DMS53 treated with DMSO at 0.1 percent for 48 hours (cell line): ENCODE results near the gene XYLB.
A peak's percentile ranks its signal among the peaks of the same experiment; 100 is the strongest.
"Not testable (repeated sequence)": the region's sequence is repeated elsewhere in the genome, so short reads cannot be mapped to it uniquely, and the experiment has no call there.

ENCODE experiments used
- DNase-seq: peaks from one replicate; lab custom pipeline; 2025; ENCODE audit not compliant: unreplicated experiment; lab: John Stamatoyannopoulos, UW

Gene XYLB

DNA sequence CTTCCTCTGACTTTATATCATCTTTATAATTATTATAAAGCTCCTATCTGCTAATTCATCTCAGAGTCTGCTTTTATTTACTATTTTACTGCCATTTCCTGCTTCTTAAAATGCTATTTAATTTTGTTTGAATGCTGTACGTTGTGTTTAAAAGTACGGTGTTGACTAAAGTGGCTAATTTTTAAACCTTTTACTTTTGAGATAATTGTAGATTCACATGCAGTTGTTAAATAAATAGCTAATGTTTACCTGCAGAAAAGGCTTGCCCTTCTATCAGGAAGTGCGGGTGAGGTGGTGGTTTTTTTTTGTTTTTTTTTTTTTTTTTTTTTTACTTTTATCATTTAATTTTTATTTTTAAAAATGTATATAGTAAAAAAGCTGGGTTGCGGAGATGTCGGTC lies 41.3 kb downstream of the XYLB start:
- DNase-seq, result no peak

DNA sequence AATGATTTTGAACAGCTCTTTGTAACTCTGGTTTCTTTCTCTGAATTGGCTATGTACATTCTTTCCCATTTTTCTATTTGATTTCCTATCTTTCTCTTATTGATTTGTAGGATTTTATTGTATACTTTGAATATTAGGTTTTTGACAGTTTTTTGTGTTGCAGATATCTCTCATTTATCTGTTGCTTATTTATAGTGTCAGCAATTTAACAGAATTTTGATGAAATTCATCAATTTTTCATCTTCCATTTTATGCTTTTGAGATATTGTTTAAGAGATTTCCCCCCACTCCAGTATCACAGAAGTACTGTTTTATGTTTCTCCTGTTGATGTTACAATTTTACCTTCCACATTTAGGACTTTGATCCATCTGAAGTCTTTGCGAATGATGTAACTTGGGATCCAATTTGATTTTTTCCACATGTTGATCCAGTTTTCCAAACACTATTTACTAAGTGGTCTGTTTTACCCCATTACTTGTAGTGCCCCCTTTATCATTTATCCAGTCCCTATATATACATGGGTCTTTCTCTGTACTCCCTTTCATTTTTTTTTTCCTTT lies 46.1 kb downstream of the XYLB start:
- DNase-seq, result no peak

DNA sequence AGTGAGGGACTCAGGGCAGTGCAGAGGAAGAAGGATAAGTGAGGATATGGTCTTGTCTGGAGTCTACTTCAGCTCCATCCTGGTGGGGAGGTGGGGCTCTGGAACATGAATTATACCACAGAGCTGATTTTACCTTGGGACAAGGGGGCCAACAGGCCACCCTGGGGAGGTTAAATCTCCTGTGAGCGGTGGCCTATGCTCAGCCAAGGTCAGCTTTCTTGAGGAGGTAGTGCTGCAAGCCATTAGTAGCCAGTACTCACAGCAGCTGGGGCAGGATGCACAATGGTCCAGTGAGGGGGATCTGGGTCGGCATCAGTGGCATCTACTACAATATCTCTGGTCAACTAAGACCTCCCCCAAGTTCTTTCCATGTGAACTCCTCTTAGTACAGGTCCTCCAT lies 49.7 kb downstream of the XYLB start:
- no peak for DNase-seq

DNA sequence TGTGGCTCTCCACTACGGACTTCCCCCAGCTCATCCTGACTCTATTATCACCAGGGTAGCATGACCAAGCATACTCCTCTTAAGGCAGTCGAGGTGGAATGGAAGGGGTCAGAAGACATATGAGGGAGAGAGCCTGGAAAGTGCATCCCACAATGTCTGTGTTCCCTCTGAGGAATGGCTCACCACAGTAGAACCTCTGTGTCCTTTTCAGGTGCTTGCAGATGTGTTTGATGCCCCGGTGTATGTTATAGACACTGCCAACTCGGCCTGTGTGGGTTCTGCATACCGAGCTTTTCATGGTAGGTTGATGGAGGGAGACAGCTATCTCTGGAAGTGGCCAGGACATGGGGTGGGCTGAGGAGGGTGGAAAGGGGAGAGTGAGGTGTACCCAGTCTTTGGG lies 50.3 kb downstream of the XYLB start:
- DNase-seq, result no peak

DNA sequence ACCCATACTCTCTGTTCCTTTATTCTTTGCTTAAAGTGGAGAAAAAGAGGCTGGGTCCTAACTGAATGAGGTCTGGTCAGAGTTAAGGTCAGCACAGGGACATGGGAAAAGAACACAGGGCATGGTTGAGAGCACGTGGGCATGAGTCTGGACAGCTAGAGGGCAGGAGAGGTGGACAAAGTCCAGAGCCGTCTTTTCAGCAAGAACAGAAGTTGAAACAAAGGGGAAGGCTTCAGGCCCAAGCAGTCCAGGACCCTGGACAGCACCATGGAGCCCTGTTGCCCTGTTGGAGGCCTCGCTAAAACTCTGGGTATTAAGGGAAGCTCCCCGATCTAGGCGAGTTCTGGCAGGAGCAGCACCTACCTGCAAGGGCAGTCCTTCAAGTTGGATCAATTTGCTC lies 50.7 kb downstream of the XYLB start:
- DNase-seq, result no peak

DNA sequence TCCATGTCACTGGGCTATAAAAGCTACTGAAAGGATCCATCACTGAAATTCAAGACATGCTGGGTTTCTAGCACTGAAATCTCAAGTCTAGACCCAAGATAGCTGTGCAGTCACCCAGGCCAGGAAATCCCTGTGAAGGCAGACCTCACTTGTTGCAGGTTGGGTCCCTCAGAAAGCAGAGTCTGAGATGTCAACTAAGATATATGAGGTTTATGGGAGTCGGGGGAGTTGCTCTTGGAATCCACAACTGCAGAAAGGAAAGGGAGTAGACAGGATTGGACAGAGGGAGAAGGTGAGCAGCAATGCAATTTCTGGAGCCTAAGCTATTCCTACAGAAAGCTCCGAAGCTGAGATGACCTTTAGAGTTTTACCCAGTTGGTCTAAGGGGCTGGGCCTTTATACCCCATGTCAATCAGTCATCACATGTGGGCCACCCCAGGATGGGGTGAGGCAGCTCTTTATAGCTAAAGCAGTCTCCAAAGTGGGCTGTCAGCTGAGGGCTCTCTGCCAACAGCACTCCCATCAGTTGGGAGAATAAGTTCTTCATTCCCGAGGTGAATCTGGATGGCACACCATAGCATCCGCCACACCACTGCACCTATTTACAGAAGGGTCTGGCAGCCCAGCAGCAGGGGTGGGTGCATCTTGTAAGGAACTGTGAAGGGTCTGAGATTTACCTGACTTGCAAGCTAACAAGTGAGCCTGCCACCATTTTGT lies 54.8 kb downstream of the XYLB start:
- no peak for DNase-seq

DNA sequence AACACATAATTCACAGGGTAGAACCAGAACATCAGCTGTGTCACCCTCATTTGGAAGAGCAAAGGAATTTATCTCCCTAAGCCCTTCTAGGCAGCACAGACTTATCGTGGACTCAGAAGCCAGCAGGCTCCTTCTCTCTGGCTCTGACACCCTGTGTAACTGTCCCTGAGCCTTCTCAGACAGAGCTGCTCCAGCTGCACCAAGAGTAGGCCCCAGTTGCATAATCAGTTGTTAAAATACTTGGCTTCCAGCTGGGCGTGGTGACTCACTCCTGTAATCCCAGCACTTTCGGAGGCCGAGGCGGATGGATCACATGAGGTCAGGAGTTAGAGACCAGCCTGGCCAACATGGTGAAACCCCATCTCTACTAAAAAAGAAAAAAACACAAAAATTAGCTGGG lies 57.7 kb downstream of the XYLB start:
- DNase-seq, result no peak

DNA sequence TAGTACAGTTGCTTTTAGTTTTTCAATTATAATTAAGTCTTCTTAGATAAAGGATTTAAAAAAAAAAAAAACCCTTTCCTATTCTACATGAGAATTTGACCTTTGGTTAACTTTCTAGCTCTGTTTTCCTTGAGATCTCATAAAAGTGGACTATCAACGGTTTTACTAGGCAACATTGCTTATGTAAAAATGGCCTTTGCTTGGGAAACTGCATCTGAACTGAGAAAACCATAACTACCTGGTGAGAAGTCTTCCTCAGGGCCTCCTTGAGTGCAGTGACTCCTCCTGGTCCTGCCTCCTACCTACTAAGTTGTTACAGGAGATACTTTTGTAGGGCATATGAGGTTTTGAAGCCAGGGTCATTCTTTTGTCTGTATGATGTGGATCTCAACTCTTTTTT lies 65.0 kb downstream of the XYLB start:
- DNase-seq, result no peak

DNA sequence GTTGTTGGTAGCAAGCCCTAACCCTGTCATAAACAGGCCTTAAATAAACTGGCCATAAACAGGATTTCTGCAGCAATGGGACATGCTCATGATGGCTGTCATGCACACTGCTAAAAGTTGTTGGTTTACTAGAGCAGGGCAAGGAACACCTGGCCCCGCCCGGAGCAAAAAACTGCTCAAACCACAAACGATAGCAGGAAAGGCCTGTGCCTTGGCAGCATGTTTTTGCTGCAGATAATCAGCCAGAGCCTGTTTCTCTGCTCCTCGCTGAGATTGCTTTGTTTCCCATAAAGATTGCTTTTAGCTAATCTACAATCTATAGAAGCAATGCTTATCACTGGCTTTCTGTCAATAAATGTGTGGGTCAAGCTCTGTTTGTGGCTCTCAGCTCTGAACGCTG lies 74.2 kb downstream of the XYLB start:
- not testable (repeated sequence) for DNase-seq

DNA sequence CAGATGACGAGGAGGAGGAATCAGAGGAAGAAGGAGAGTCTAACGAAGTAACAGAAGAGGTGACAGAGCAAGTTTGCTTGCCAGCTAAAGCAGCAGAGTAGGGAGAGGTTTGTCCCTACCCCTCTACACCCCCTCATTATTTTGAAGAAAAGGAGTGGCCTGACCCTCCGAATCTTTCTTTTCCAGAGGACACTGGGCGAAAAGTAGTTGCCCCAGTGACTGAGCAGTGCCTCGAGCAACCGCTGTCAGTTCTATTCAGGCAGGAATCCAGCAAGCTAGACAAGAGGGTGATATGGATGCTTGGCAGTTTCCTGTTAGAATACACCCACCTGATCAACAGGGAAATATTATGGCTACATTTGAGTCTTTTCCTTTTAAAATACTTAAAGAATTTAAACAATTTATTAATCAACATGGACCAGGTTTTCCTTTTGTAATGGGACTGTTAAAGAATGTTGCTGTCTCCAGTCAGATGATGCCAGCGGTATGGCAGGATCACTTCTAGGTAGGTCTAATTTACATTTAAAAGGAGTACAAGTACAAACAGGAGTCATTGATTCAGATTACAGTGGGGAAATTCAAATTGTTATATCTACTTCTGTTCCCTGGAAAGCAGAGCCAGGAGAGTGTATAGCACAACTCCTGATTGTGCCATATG lies 75.2 kb downstream of the XYLB start:
- no peak for DNase-seq

DNA sequence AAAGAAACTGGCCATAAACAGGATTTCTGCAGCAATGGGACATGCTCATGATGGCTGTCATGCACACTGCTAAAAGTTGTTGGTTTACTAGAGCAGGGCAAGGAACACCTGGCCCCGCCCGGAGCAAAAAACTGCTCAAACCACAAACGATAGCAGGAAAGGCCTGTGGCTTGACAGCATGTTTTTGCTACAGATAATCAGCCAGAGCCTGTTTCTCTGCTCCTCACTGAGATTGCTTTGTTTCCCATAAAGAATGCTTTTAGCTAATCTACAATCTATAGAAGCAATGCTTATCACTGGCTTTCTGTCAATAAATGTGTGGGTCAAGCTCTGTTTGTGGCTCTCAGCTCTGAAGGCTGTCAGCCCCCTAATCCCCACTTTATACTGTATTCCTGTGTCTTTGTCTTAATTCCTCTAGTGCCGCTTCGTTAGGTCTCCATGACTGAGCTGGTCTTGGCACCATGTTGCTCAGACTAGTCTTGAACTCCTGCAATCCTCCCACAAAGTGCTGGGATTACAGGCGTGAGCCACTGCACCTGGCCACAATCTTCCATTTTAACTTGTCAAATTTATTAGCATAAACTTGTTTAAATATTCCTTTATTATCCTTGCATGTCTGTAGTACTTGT lies 80.3 kb downstream of the XYLB start:
- DNase-seq, result not testable (repeated sequence)

DNA sequence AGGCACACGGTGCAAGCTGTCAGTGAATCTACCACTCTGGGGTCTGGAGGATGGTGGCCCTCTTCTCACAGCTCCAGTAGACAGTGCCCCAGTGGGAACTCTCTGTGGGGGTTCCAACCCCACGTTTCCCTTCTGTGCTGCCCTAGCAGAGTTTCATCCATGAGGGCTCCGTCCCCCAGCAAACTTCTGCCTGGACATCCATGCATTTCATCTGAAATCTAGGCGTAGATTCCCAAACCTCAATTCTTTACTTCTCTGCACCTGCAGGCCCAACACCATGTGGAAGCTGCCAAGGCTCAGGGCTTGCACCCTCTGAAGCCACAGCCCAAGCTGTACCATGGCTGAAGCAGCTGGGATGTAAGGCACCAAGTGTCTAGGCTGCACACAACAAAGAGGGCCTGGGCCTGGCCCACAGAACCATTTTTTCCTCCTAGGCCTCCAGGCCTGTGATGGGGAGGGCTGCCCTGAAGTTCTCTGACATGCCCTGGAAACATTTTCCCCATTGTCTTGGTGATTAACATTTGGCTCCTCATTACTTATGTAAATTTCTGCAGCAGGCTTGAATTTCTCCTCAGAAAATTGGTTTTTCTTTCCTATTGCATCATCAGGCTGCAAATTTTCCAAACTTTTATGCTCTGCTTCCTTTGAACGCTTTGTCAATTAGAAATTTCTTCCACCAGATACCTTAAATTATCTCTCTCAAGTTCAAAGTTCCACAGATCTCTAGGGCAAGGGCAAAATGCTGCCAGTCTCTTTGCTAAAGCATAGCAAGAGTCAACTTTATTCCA lies 86.5 kb downstream of the XYLB start:
- DNase-seq, result not testable (repeated sequence)

DNA sequence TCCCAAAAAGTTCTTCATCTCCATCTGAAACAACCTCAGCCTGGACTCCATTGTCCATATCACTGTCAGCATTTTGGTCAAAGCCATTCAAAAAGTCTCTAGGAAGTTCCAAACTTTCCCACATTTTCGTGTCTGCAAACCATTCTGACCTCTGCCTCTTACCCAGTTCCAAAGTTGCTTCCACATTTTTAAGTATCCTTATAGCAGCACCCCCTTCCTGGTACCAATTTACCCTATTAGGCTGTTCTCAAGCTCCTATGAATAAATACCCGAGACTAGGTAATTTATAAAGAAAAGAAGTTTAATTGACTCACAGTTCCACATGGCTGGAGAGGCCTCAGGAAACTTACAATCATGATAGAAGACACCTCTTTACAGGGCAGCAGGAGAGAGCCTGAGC lies 87.1 kb downstream of the XYLB start:
- DNase-seq, result not testable (repeated sequence)

DNA sequence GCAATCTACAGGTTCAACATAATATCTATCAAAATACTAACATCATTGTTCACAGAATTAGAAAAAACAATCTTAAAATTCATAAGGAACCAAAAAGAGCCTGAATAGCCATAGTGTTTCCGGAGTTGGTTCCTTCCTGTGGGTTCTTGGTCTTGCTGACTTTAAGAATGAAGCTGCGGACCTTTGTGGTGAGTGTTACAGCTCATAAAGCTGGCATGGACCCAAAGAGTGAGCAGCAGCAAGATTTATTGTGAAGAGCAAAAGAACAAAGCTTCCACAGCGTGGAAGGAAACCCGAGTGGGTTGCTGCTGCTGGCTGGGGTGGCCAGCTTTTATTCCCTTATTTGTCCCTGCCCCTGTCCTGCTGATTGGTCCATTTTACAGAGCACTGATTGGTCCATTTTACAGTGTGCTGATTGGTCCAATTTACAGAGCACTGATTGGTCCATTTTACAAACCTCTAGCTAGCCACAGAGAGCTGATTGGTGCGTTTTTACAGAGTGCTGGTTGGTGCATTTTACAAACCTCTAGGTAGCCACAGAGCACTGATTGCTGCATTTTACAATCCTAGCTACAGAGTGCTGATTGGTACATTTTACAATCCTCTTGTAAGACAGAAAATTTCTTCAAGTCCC lies 92.0 kb downstream of the XYLB start:
- not testable (repeated sequence) for DNase-seq

DNA sequence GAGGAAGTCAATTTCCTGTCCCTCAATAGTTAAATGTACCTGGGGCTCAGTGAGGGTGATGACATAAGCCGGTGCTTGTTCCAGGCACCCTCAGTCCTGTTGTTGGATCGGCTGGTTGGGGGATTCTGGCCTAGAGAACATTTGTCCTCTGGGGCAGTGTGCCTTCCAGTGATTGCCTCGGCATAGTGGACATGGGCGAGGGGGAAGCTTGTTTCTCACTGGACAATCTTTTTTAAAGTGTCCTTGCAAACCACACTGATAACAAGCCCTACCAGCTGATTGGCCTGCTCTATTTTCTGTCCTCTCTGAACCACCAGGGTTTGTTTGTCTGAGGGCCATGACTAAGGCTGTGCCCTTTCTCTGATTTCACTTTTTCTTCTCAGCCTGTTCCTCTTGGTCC lies 96.6 kb downstream of the XYLB start:
- not testable (repeated sequence) for DNase-seq

DNA sequence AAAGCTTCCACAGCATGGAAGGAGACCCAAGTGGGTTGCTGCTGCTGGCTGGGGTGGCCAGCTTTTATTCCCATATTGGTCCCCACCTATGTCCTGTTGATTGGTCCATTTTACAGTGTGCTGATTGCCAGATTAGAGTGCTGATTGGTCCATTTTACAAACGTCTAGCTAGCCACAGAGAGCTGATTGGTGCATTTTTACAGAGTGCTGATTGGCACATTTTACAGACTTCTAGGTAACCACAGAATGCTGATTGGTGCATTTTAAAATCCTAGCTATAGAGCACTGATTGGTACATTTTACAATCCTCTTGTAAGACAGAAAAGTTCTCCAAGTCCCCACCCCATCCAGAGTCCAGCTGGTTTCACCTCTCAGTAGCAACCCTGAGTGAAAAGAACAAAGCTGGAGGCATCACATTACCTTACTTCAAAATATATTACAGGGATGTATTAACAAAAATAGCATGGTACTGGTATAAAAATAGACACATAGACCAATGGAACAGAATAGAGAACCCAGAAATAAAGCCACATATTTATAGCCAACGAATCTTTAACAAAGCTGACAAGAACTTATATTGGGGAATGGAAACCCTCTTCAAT lies 99.6 kb downstream of the XYLB start:
- DNase-seq, result no peak

DNA sequence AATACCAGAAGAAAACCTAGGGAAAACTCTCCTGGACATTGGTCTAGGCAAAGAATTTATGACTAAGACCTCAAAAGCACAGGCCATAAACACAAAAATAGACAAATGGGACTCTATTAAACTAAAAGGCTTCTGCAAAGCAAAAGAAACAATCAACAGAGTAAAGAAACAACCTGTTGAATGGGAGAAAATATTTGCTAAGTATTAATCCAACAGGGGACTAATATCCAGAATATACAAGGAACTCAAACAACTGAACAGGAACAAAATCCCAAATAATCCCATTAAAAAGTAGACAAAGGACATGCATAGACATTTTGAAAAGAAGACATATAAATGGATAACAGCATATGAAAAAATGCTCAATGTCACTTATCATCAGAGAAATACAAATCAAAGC lies 100.2 kb downstream of the XYLB start:
- no peak for DNase-seq

DNA sequence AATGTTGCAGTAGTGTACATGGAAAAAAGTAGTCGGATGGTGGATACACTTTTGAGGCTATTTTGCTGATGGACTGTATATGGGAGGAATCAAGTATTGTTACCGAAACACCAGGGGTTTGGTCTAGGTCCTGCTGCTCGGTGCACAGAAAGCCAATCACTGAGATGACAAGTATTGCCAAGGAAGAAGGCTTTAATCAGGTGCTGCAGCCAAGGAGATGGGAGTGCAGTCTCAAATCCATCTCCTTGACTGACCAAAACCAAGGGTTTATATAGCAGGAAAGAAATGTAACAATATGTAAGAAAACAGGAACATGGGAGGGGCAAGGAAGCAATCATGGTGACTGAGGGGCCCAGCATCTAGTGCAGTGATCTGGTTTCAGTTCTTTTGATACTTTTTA lies 104.3 kb downstream of the XYLB start:
- DNase-seq, result no peak

DNA sequence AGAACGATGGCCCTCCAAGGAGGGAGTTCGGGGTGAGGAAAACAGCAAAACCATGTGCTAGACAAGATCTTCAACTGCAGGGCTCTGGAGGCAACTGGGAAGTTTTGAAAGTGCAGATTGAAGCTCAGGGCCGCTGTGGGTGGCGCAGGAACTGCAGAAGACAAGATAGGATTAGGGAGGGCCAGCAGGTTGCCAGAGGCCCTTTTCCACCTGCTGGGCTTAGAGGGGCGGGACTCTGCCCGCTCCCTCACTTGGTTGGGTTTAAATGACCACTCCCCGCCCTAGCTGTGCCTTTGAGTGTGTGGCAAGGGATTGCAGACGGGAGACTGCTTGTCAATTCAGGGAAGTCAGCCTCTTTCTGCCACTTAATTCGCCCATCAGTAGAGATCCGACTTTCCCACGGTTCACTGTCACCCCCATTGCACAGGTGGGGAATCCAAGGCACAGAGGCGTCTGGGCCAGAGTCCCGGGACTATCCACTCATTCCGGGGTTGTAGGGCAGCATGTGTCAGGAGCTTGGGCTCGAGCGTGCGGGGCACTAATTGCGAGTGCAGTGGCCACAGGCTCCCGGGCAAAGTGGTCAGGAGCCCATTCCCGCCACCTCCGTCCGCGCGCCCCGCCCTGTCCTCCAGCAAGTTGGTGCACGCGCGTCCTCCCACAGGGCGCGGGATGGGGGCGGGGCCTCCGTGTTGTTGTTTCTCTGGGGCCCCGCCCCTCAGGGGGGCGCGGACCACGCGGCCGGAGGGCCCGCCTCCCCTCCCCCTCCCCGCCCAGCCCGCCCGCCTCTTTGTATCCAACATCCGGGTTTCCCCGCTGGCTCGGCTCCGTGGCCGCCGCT lies 106.7 kb downstream of the XYLB start, which contains the start of gene ACVR2B:
ACVR2B (plus strand) TSS at position 816 of the 838 bp plus-strand sequence. CDS start 433 bp downstream, outside the sequence.
- peak; percentile 10 for DNase-seq

DNA sequence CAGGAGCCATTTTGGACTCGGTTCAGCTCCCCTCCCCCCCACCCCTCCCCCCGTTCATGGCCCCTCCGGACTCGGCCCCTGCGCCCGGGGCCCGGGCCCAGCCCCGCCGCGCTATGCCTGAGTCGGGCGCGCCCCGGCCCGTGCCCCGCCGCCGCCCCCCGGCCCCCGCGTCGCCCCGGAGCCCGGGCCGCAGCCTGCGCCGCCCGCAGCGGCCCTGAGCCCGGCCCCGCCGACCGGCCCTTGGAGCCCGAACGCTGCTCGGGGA lies 107.3 kb downstream of the XYLB start:
- DNase-seq, result no peak
